Kidney tubule cell (primary cell): ENCODE measurements around the gene SMIM35.
A peak's percentile ranks its signal among the peaks of the same experiment; 100 is the strongest.

Experiments used
- DNase-seq: peaks from one replicate; pipeline ENCODE4 v3.0.0-alpha.2; 2018; ENCODE audit warnings: low spot score

SMIM35 gene

GRCh38 chr11:118086913-118087768, at the start of gene SMIM35:
TSS of gene SMIM35 (minus strand) at chr11:118086963. CDS start at chr11:118086757, 206 bp downstream.
- no peak for DNase-seq

- no peak for DNase-seq
These were observed 49.6 kb upstream of the SMIM35 start for GRCh38 chr11:118136341-118136740.

GRCh38 chr11:118135796-118136165, 49.0 kb upstream of the SMIM35 start:
- DNase-seq = no peak

- DNase-seq = no peak
These were observed 48.5 kb upstream of the SMIM35 start for GRCh38 chr11:118135051-118135795.

- no peak for DNase-seq
These were observed 47.1 kb upstream of the SMIM35 start for GRCh38 chr11:118133816-118134215.

GRCh38 chr11:118132385-118133151, 45.8 kb upstream of the SMIM35 start:
- no peak for DNase-seq

DNA sequence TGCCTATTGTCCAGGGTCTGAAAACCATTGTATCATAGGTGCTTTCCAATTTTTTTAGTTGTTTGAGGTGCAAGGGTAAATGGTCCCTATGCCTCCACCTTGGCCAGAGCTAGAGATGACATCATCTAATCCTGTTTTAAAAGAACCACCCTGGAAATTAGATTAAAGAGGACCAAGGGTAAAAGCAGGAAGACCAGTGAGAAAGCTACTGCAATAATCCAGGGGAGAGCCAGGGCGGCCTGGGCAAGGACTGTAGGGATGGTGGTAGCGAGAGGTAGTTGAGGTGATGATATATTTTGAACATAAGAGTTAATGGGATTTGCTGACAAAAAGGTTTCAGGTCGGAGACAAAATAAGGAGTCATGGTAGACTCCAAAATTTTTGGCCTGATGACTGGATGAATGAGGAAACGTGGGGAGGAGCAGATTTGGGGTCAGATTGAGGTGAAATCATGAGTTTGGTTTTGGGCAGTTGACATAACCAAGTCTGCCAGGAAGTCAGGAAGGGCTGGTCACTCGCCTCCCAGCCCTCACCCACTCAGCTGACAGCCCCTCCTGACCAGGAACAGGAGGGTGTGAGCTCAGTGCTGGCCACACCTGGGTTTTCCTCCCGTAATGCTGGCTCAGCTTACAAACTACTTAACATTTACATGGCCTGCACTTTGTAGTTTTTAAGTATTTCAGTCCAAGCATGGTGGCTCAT, 42.9 kb upstream of the SMIM35 start:
- no peak for DNase-seq

GRCh38 chr11:118128721-118129470, 42.1 kb upstream of the SMIM35 start:
- DNase-seq = no peak

GRCh38 chr11:118128310-118128709, 41.5 kb upstream of the SMIM35 start:
- DNase-seq = no peak

DNA sequence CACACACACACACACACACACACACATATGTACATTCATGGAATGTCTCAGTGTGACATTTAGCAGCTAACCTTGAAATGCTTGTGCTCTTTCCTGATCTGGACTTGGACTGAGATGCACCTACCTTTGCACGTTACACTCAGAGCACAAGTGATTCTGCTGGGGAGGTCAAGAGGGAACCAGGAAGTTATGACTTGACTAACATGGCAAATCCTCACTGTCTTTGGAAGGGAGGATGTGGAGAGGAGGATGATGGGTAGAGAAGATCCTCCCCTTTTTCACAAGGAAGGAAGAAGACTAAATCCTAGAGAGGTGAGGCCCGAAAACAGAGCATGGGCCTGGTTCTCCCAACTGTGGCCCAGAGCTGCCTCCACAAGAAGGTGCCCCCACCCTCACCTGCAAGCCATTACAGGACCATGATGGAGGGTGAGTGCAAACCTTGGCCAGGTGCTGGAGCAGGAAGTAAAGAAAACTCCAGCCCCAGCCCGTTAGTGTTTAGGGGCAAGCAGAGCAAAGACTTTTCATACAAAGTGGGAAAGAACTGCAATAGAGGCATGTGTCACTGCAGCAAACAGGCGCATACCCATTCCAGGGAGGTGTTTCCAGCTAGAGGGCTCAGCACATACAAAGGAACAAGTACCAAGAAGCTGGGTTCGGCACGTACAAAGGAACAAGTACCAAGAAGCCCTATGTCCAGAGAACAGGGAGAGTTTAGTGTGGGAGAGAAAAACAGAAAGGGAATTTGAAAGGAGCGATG, 39.5 kb upstream of the SMIM35 start:
- DNase-seq = peak; percentile 82

DNA sequence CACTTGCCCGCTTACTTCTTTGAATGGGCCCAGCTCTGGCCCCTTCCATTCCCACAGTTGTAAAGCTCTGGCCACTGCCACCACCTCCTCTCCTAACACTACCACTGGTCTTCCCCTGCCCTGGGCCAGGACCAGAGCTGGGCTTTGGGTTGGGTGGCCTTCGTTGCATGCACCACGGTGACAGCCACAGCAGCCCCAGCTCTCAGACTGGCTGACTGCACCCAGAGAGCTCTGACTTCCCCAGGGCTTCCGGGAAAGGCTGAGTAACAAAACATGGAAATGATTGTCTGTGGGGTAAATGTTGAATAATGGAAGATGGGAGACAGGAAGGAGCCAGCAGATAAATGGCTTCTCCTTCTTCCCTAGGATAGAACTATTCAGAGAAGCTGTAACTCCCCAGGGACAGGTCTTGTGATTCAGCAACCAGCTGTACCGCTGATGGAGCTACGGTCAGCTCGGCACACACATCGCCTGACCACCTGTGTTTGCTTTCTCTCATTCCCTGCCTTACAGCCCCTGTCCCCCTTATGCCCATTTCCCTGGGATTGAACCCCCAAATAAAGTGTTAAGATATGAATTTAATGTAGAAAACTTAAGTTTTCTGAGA, 38.3 kb upstream of the SMIM35 start:
- no peak for DNase-seq

DNA sequence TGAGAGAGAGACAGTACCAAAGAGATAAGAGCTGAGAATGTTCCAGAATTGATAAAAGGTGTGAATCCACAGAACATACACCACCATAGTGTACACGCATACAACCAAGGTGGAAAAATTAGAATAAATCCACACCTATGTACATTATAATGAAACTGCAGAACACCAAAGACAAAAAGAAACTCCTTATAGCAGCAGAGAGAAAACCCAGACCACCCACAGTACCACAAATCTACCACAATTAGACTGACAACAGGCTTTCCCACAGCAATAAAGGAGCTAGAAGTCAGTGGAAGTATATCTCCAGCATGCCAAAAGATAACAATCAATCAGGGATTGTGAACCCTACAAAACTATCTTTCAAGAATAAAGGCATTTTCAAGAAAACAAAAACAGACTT, 34.0 kb upstream of the SMIM35 start:
- DNase-seq = no peak

GRCh38 chr11:118117790-118118601, 31.2 kb upstream of the SMIM35 start:
- no peak for DNase-seq

- no peak for DNase-seq
These were observed 28.3 kb upstream of the SMIM35 start for GRCh38 chr11:118115048-118115447.

- DNase-seq = no peak
These were observed 27.5 kb upstream of the SMIM35 start for GRCh38 chr11:118114266-118114665.

GRCh38 chr11:118112711-118113430, 26.1 kb upstream of the SMIM35 start:
- DNase-seq = no peak

DNA sequence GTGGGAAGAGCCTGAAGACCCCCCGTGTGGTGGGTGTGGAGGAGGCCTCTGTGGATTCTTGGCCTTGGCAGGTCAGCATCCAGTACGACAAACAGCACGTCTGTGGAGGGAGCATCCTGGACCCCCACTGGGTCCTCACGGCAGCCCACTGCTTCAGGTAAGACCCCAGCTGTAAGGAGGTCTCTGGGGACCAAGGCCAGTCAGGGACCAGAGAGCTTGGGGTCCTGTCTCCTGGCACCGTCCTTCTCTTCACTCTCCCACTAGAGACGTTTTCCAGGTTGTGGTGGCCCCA, 24.9 kb upstream of the SMIM35 start:
- DNase-seq = no peak

DNA sequence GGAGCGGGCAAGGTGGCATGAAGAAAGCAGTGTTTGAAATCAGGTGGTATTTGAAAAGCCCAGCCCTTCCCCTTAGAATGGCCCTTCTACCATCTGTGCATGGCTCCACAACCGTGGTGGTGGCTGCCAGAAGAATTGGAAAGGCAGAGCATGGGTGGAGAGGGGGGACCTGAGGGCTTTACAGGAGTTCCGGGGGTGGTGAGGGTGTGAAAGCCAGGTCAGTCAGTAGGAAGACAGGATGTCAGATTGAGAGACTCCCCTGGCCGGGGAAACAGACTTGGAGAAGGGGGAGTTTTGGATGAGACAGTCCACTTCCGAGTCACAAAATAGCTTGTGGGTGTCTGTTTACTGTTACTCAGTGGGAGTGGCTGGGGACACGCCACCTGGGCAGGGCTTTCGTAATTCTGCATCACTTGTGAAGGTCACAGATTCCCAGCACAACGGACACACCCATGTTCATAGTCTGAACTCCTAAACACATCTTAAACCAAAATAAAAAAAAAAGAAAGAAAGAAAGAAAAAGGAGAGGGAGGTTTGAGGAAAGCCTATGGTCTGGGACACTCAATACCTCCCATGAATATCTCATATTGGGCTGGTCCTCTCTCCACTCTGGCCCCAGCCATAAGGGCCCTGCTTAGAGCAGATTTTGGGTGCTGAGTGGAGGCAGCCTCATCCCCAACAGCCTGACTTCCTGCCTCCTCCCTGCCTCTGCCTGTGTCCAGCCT, 24.4 kb upstream of the SMIM35 start:
- no peak for DNase-seq
